ENCODE data around the gene ENO2.

Gene ENO2

DNA sequence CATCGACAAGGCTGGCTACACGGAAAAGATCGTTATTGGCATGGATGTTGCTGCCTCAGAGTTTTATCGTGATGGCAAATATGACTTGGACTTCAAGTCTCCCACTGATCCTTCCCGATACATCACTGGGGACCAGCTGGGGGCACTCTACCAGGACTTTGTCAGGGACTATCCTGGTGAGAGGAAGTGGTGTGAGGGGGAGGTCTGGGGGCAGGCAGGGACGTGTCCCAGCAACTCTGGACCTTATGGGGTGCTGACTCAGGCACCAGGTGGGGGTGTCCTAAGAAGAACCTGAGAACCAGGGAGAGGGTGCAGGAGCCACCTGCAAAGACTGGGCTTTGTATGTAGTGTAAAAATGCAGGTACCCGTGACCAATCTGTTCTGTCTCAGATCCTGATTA, 5.2 kb downstream of the ENO2 start:
- DNase-seq (ENCODE audit: low read depth): no peak
- in situ Hi-C loops (cut with HindIII; ENCODE audit: low sequenced_read_pairs): no loop called here
- TF ChIP-seq, protein P1, sequence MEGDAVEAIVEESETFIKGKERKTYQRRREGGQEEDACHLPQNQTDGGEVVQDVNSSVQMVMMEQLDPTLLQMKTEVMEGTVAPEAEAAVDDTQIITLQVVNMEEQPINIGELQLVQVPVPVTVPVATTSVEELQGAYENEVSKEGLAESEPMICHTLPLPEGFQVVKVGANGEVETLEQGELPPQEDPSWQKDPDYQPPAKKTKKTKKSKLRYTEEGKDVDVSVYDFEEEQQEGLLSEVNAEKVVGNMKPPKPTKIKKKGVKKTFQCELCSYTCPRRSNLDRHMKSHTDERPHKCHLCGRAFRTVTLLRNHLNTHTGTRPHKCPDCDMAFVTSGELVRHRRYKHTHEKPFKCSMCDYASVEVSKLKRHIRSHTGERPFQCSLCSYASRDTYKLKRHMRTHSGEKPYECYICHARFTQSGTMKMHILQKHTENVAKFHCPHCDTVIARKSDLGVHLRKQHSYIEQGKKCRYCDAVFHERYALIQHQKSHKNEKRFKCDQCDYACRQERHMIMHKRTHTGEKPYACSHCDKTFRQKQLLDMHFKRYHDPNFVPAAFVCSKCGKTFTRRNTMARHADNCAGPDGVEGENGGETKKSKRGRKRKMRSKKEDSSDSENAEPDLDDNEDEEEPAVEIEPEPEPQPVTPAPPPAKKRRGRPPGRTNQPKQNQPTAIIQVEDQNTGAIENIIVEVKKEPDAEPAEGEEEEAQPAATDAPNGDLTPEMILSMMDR (IDR thresholded peaks at IDR 0.05; ENCODE audit: low read depth, low read length, missing control alignments): no peak
- H3K4me3 ChIP-seq (ENCODE audit: low read depth, low read length): no peak overlapping the region

DNA sequence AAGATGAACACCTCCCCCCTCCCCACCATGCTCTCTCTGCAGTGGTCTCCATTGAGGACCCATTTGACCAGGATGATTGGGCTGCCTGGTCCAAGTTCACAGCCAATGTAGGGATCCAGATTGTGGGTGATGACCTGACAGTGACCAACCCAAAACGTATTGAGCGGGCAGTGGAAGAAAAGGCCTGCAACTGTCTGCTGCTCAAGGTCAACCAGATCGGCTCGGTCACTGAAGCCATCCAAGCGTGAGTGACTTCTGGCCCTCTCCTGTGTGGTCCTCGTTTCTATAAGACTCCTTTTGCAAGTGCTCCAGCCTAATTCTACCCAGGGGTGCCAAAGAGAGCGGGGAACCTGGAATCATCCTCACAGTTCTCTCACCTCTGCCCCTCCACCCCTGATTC, 7.2 kb downstream of the ENO2 start:
- in situ Hi-C loops (cut with HindIII; ENCODE audit: low sequenced_read_pairs): no loop called here
- no peak overlapping the region for H3K4me3 ChIP-seq (ENCODE audit: low read depth, low read length)
- TF ChIP-seq, protein P1 (IDR thresholded peaks at IDR 0.05; ENCODE audit: low read depth, low read length, missing control alignments): no peak
- no peak for DNase-seq (ENCODE audit: low read depth)

DNA sequence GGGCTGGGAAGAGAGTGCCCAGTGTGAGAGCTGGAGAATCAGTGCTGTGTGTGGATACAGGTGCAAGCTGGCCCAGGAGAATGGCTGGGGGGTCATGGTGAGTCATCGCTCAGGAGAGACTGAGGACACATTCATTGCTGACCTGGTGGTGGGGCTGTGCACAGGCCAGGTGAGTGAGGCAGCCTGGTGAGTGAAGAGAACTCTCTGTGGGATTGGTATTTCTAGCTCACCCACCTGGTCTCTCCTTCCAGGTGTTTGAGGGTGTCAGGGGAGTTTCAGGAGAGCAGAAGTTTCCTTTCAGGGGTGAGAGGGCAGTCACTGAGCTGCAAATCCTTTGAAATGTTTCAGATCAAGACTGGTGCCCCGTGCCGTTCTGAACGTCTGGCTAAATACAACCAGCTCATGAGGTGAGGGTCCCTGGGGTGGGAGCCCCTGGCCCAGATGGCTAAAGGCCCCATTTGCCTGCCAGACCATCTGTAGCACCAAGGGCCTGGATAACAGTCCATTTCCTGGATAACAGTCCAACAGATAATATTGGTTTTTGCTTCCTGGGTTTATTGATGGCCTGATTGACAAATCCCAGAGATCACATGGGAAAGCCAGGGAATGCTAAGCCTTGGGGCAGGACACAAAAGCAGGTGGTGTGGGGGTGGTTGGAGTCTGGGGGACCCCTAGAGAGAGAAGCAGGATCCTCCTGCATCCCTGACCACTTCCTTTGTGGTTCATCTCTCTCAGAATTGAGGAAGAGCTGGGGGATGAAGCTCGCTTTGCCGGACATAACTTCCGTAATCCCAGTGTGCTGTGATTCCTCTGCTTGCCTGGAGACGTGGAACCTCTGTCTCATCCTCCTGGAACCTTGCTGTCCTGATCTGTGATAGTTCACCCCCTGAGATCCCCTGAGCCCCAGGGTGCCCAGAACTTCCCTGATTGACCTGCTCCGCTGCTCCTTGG, 7.9 kb downstream of the ENO2 start:
- in situ Hi-C loops (cut with HindIII; ENCODE audit: low sequenced_read_pairs): no loop called here
- no peak for DNase-seq (ENCODE audit: low read depth)
- TF ChIP-seq, protein P1 (IDR thresholded peaks at IDR 0.05; ENCODE audit: low read depth, low read length, missing control alignments): no peak
- no peak overlapping the region for H3K4me3 ChIP-seq (ENCODE audit: low read depth, low read length)

DNA sequence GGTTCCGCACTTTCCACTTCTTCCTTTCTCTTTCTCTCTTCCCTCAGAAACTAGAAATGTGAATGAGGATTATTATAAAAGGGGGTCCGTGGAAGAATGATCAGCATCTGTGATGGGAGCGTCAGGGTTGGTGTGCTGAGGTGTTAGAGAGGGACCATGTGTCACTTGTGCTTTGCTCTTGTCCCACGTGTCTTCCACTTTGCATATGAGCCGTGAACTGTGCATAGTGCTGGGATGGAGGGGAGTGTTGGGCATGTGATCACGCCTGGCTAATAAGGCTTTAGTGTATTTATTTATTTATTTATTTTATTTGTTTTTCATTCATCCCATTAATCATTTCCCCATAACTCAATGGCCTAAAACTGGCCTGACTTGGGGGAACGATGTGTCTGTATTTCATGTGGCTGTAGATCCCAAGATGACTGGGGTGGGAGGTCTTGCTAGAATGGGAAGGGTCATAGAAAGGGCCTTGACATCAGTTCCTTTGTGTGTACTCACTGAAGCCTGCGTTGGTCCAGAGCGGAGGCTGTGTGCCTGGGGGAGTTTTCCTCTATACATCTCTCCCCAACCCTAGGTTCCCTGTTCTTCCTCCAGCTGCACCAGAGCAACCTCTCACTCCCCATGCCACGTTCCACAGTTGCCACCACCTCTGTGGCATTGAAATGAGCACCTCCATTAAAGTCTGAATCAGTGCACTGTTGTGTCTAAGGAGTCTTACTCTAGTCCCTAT, 8.8 kb downstream of the ENO2 start:
- DNase-seq (ENCODE audit: low read depth): no peak
- TF ChIP-seq, protein P1 (IDR thresholded peaks at IDR 0.05; ENCODE audit: low read depth, low read length, missing control alignments): no peak
- H3K4me3 ChIP-seq (ENCODE audit: low read depth, low read length): no peak overlapping the region
- in situ Hi-C loops (cut with HindIII; ENCODE audit: low sequenced_read_pairs): no loop called here

DNA sequence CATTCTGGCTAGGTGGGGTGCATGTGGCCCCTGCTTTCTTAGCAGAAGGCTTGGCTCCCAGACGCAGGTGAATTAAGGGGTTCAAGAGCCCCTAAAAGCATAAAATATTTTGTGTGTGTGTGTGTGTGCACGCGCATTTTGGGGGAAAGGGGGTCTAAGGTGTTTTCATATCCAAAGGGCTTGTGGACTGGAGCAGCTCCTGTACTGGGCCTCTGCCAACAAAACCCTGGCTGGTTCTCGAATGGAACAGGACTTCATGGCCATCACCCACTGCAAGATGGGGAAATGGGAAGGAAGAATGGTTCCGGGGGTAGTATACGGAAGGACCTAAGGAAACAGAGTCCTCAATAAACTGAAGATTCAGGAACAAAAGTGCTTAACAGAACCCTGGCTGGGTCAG, 9.5 kb downstream of the ENO2 start:
- DNase-seq (ENCODE audit: low read depth): no peak
- H3K4me3 ChIP-seq (ENCODE audit: low read depth, low read length): no peak overlapping the region
- in situ Hi-C loops (cut with HindIII; ENCODE audit: low sequenced_read_pairs): no loop called here
- TF ChIP-seq, protein P1 (IDR thresholded peaks at IDR 0.05; ENCODE audit: low read depth, low read length, missing control alignments): no peak

DNA sequence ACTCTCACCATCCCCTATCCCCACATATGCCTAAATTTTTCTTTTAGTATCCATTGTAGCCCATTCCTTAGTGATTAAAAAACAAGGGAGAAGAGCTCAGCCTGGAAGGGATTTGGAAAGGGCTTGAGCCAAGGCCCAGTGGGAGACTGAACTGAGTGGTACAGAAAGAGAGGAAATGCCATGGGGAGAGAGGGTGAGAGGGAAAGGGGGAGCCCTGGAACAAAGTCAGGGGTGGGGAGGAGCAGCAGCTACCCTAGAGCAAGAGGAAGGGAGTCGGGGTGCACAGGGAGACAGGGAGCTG, 10.8 kb downstream of the ENO2 start:
- H3K4me3 ChIP-seq (ENCODE audit: low read depth, low read length): peak overlapping the region; percentile 96
- in situ Hi-C loops (cut with HindIII; ENCODE audit: low sequenced_read_pairs): no loop called here
- TF ChIP-seq, protein P1 (IDR thresholded peaks at IDR 0.05; ENCODE audit: low read depth, low read length, missing control alignments): no peak
- DNase-seq (ENCODE audit: low read depth): no peak

All from astrocyte of the cerebellum (primary cell).